Measurements from ENCODE around the gene S100A2. TPM values are rescaled to one million over a fixed set of nuclear protein-coding genes. Genes with fewer than 3 reads are reported as not detected.

S100A2 gene
- total and polyA plus RNA-seq, 2 donors (not counting 3 experiments of a cell fraction or from before 2014, with no cell fraction given), result 4.0 to 4.3 TPM

GRCh38 chr1:153577624-153578051 lies 12.0 kb upstream of the S100A2 start:
- DNase-seq (ENCODE audit: low read depth, low spot score), result no peak
- no peaks in the 10 kb centered on the region for H3K36me3 ChIP-seq (ENCODE audit: control insufficient read depth in 2 of 2, extremely low read depth in 1 of 2, insufficient read depth in 2 of 2, low read length in 2 of 2)
- ChIA-PET CTCF (interaction anchor here (0.8 to 2.0 kb wide), 10 partner anchors 8 to 67 kb away, joined by 3 to 8 read pairs (median 5); partner anchors contain the start of gene S100A13), POLR2A (interaction anchor here (0.6 to 0.9 kb wide), 3 partner anchors 28 to 232 kb away, joined by 3 to 6 read pairs (median 5); partner anchors contain the start of gene S100A13)
- H3K27me3 ChIP-seq (ENCODE audit: control insufficient read depth in 2 of 2, insufficient read depth in 2 of 2, low read length in 2 of 2), result no peaks in the 10 kb centered on the region
- no peak overlapping the region for H3K4me3 ChIP-seq (replicated peaks in 1 of 3; ENCODE audit: insufficient read depth in 1 of 3, low read depth in 1 of 3, low read length in 3 of 3)
- dilution Hi-C loops (cut with MboI; ENCODE audit: extremely low pct_ligation_motif_present, low sequenced_read_pairs), result no loop called here
- no TSS peak for BruUV-seq (replicated peaks)
- H3K79me2 ChIP-seq (ENCODE audit: control insufficient read depth, insufficient read depth, low read length), result no peaks in the 10 kb centered on the region
- no peaks in the 10 kb centered on the region for H3K9me1 ChIP-seq (replicated peaks; ENCODE audit: control insufficient read depth, extremely low read depth, insufficient read depth, low read length)
- no peak for FAIRE-seq
- no peak overlapping the region for H3K4me2 ChIP-seq (ENCODE audit: insufficient read depth, low read length)
- H3K9ac ChIP-seq (replicated peaks; ENCODE audit: extremely low read depth, insufficient read depth, low read length), result no peak overlapping the region
- H3K9me3 ChIP-seq (replicated peaks; ENCODE audit: control insufficient read depth, insufficient read depth, low read length), result no peaks in the 10 kb centered on the region
- no peak overlapping the region for H3K27ac ChIP-seq (ENCODE audit: insufficient read depth, low read depth, low read length)
- intact Hi-C loops (cut with micrococcal nuclease), result no loop called here
- no peaks in the 10 kb centered on the region for H4K20me1 ChIP-seq (replicated peaks; ENCODE audit: control insufficient read depth, extremely low read depth, insufficient read depth, low read length)
- H3K4me1 ChIP-seq (ENCODE audit: control insufficient read depth, extremely low read depth, insufficient read depth, low read length), result peaks cover 3% of the 10 kb centered on the region
- TF ChIP-seq CTCF (IDR thresholded peaks at IDR 0.05; ENCODE audit: extremely low read depth in 1 of 2, insufficient read depth in 1 of 2, low read depth in 1 of 2, low read length in 2 of 2) (no peak), EZH2 (IDR thresholded peaks at IDR 0.05; ENCODE audit: borderline replicate concordance, low read depth, low read length, severe bottlenecking) (no peak), GATA2 (IDR thresholded peaks at IDR 0.05; ENCODE audit: insufficient read depth, insufficient read length, low read depth, low read length) (no peak), POLR2A (IDR thresholded peaks at IDR 0.05; ENCODE audit: low read depth, low read length) (no peak), MAX (IDR thresholded peaks at IDR 0.05; ENCODE audit: insufficient read depth, insufficient read length) (no peak), JUN (IDR thresholded peaks at IDR 0.05; ENCODE audit: borderline replicate concordance, insufficient read depth, insufficient read length, low read depth) (no peak)
- H2AFZ ChIP-seq (ENCODE audit: low read depth, low read length), result no peak overlapping the region
